Measurements from ENCODE around the gene BMERB1.

DNA sequence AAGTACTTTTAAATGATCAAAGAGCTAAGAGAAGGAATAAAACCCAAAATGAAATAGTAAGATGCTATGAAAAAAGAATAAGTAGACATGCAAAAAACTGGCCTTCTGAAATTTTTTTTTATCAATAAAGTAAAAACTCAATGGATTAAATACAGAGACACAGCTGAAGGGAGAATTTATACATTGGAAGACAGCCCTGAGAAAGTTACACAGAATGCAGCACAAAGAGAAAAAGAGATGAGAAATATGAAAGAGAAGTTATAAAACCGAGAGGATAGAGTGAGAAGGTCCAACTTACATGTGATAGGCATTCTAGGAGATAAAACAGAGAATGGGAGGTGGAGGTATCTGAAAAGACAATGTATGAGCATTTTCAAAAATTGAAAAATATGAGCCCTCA, 151.6 kb downstream of the BMERB1 start:
- TF ChIP-seq, protein P1, sequence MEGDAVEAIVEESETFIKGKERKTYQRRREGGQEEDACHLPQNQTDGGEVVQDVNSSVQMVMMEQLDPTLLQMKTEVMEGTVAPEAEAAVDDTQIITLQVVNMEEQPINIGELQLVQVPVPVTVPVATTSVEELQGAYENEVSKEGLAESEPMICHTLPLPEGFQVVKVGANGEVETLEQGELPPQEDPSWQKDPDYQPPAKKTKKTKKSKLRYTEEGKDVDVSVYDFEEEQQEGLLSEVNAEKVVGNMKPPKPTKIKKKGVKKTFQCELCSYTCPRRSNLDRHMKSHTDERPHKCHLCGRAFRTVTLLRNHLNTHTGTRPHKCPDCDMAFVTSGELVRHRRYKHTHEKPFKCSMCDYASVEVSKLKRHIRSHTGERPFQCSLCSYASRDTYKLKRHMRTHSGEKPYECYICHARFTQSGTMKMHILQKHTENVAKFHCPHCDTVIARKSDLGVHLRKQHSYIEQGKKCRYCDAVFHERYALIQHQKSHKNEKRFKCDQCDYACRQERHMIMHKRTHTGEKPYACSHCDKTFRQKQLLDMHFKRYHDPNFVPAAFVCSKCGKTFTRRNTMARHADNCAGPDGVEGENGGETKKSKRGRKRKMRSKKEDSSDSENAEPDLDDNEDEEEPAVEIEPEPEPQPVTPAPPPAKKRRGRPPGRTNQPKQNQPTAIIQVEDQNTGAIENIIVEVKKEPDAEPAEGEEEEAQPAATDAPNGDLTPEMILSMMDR (IDR thresholded peaks at IDR 0.05 in 8 of 11, conservative IDR thresholded peaks at IDR 0.05 in 3 of 11): no peak
- no peak for TF ChIP-seq POLR2A (IDR thresholded peaks at IDR 0.05)
- TF ChIP-seq POLR2AphosphoS5 (IDR thresholded peaks at IDR 0.05): no peak
